H9 (cell line): ENCODE measurements around the gene XAF1. TPM values are rescaled to one million over a fixed set of nuclear protein-coding genes. Genes with fewer than 3 reads are reported as not detected.

Source experiments
- DNase-seq: peaks from one replicate; pipeline ENCODE4 v3.0.0-alpha.2; 2017
- H2AFZ ChIP-seq: one replicate; pipeline ENCODE4 v1.6.1; 2013; ENCODE audit warnings: mild to moderate bottlenecking, low read length, control low read depth, moderate library complexity
- H2AK5ac ChIP-seq: 2 replicates; pipeline ENCODE4 v1.6.1; 2013; ENCODE audit warnings: low read length, control low read depth, mixed read lengths; ENCODE audit not compliant: insufficient read length
- H2BK120ac ChIP-seq: one replicate; pipeline ENCODE4 v1.6.1; 2013; ENCODE audit warnings: low read depth, mild to moderate bottlenecking, low read length, control low read depth, inconsistent platforms; ENCODE audit not compliant: poor library complexity, severe bottlenecking
- H2BK12ac ChIP-seq: 2 replicates; pipeline ENCODE4 v1.6.1; 2013; ENCODE audit warnings: low read length, control low read depth, mixed read lengths, low read depth; ENCODE audit not compliant: insufficient read length
- H2BK15ac ChIP-seq: 2 replicates; pipeline ENCODE4 v1.6.1; 2013; ENCODE audit warnings: low read depth, low read length, control low read depth
- H2BK20ac ChIP-seq: one replicate; pipeline ENCODE4 v1.6.1; 2013; ENCODE audit warnings: low read depth, mild to moderate bottlenecking, low read length, control low read depth, inconsistent platforms; ENCODE audit not compliant: poor library complexity, severe bottlenecking
- H2BK5ac ChIP-seq: 2 replicates; pipeline ENCODE4 v1.6.1; 2013; ENCODE audit warnings: low read length, control low read depth, mixed read lengths; ENCODE audit not compliant: insufficient read length
- H3K14ac ChIP-seq: 2 replicates; pipeline ENCODE4 v1.6.1; 2013; ENCODE audit warnings: low read length, control low read depth; ENCODE audit not compliant: insufficient read depth
- H3K18ac ChIP-seq: 2 replicates; pipeline ENCODE4 v1.6.1; 2013; ENCODE audit warnings: low read depth, mild to moderate bottlenecking, mixed read lengths, low read length, control low read depth; ENCODE audit not compliant: insufficient read length
- H3K23ac ChIP-seq: 2 replicates; pipeline ENCODE4 v1.6.1; 2013; ENCODE audit warnings: low read length, control low read depth, mixed read lengths, low read depth; ENCODE audit not compliant: insufficient read length
- H3K23me2 ChIP-seq: 2 replicates; pipeline ENCODE4 v1.6.1; 2013; ENCODE audit warnings: low read depth, mild to moderate bottlenecking, mixed read lengths, low read length, control low read depth; ENCODE audit not compliant: insufficient read length, poor library complexity, severe bottlenecking
- H3K27ac ChIP-seq: 2 replicates; pipeline ENCODE4 v1.5.1; 2013; ENCODE audit warnings: low read length, control low read depth, mixed read lengths, low read depth; ENCODE audit not compliant: insufficient read length
- H3K27me3 ChIP-seq: 2 replicates; pipeline ENCODE4 v1.6.1; 2013; ENCODE audit warnings: low read length, control low read depth, inconsistent platforms; ENCODE audit not compliant: insufficient read depth
- H3K4ac ChIP-seq: 2 replicates; pipeline ENCODE4 v1.6.1; 2013; ENCODE audit warnings: low read depth, mild to moderate bottlenecking, control low read depth, inconsistent platforms, low read length, moderate library complexity
- H3K4me1 ChIP-seq: 2 replicates; pipeline ENCODE4 v1.6.1; 2013; ENCODE audit warnings: low read length, control low read depth, inconsistent platforms; ENCODE audit not compliant: insufficient read depth
- H3K4me2 ChIP-seq: 2 replicates; pipeline ENCODE4 v1.6.1; 2013; ENCODE audit warnings: low read length, control low read depth, mixed read lengths; ENCODE audit not compliant: insufficient read length, insufficient read depth
- H3K56ac ChIP-seq: 2 replicates; pipeline ENCODE4 v1.6.1; 2013; ENCODE audit warnings: low read depth, mild to moderate bottlenecking, mixed read lengths, low read length, control low read depth; ENCODE audit not compliant: insufficient read length
- H3K79me1 ChIP-seq: 2 replicates; pipeline ENCODE4 v1.6.1; 2013; ENCODE audit warnings: low read depth, mild to moderate bottlenecking, moderate library complexity, low read length, control low read depth, inconsistent platforms; ENCODE audit not compliant: insufficient read depth, poor library complexity, severe bottlenecking
- H3K79me2 ChIP-seq: 2 replicates; pipeline ENCODE4 v1.6.1; 2013; ENCODE audit warnings: low read length, control low read depth, inconsistent platforms; ENCODE audit not compliant: insufficient read depth
- H3K9ac ChIP-seq: 2 replicates; pipeline ENCODE4 v1.6.1; 2013; ENCODE audit warnings: low read length, control low read depth, mixed read lengths; ENCODE audit not compliant: insufficient read length; ENCODE audit errors: extremely low read depth
- H3K9me3 ChIP-seq: one replicate; pipeline ENCODE4 v1.6.1; 2013; ENCODE audit warnings: low read depth, low read length, inconsistent platforms; ENCODE audit not compliant: control insufficient read depth
- H3T11ph ChIP-seq: one replicate; pipeline ENCODE4 v1.6.1; 2013; ENCODE audit warnings: mild to moderate bottlenecking, low read length, control low read depth, inconsistent platforms
- H4K20me1 ChIP-seq: one replicate; pipeline ENCODE4 v1.6.1; 2013; ENCODE audit not compliant: control insufficient read depth, insufficient read length, insufficient read depth
- H4K5ac ChIP-seq: 2 replicates; pipeline ENCODE4 v1.6.1; 2013; ENCODE audit warnings: low read depth, mild to moderate bottlenecking, mixed read lengths, low read length, control low read depth; ENCODE audit not compliant: insufficient read length
- H4K8ac ChIP-seq: replicated peaks from 2 replicates; pipeline ENCODE4 v1.6.1; 2013; ENCODE audit warnings: low read length, control low read depth, mixed read lengths, low read depth; ENCODE audit not compliant: insufficient read length
- H4K91ac ChIP-seq: 2 replicates; pipeline ENCODE4 v1.6.1; 2013; ENCODE audit warnings: low read depth, mild to moderate bottlenecking, moderate library complexity, mixed read lengths, low read length, control low read depth; ENCODE audit not compliant: insufficient read length
- H3K27ac Mint-ChIP-seq, 3 experiments: 2 replicates in 2 of 3; 3 replicates in 1 of 3; pipeline ENCODE4 v1.8.0; 2020 to 2021; ENCODE audit warnings: mixed read lengths in 3 of 3, mild to moderate bottlenecking in 1 of 3, moderate library complexity in 1 of 3
- H3K27me3 Mint-ChIP-seq: 2 replicates; pipeline ENCODE4 v1.8.0; 2021; ENCODE audit warnings: low read depth, mild to moderate bottlenecking, moderate library complexity, mixed read lengths
- H3K36me3 Mint-ChIP-seq, 3 experiments: 2 replicates in 2 of 3; 3 replicates in 1 of 3; pipeline ENCODE4 v1.8.0; 2020 to 2021; ENCODE audit warnings: low read depth in 3 of 3, mixed read lengths in 3 of 3; ENCODE audit not compliant: insufficient read depth in 1 of 3
- H3K4me1 Mint-ChIP-seq, 2 experiments: 2 replicates each; pipeline ENCODE4 v1.8.0; 2020; ENCODE audit warnings: mixed read lengths in 2 of 2
- H3K4me3 Mint-ChIP-seq, 2 experiments: 2 replicates in 1 of 2; 3 replicates in 1 of 2; pipeline ENCODE4 v1.8.0; 2020 to 2021; ENCODE audit warnings: mild to moderate bottlenecking in 2 of 2, mixed read lengths in 2 of 2, moderate library complexity in 1 of 2
- H3K9me3 Mint-ChIP-seq, 2 experiments: 2 replicates in 1 of 2; 3 replicates in 1 of 2; pipeline ENCODE4 v1.8.0; 2020; ENCODE audit warnings: mild to moderate bottlenecking in 2 of 2, mixed read lengths in 2 of 2, moderate library complexity in 1 of 2
- WGBS: extraction: QIAGEN DNeasy Blood & Tissue Kit; methylation state at CpG from one replicate; pipeline ENCODE4 v1.1.7; 2013; ENCODE audit warnings: missing lambda C conversion rate, low lambda C conversion rate, mixed read lengths; ENCODE audit not compliant: insufficient read length; ENCODE audit errors: extremely low coverage; 5-methylcytosine and 5-hydroxymethylcytosine counted together
- total RNA-seq: library from RNA; stranded (reverse); gene quantifications from 2 replicates; pipeline ENCODE4 v1.2.1, GENCODE V29; 2021
- TF ChIP-seq, protein P1 (sequence below): fragments of 200-600 bp; sonication (generic); conservative IDR thresholded peaks from 3 replicates; pipeline ENCODE4 v1.8.0; 2021; ENCODE audit warnings: antibody characterized with exemption, mild to moderate bottlenecking

Gene XAF1
- total RNA-seq, 1 experiment from 2014 or later = not detected

DNA sequence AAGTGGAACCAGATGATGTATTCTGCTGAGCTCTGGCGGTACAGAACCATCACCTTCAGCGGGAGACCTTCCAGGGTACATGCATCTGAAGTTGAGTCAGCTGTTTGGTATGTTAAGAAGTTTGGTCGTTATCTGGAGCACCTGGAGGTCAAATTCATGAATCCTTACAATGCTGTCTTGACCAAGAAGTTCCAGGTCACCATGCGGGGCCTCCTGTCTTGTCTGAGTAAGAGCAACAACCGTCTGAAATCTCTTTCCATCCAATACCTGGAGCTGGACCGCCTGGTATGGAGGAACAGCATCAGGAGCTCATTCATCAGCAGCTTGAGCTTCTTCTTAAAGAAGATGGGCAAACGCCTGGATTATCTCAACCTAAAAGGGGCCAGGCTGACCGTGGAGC lies 24.2 kb downstream of the XAF1 start:
- no peak overlapping the region for H3K9ac ChIP-seq
- no peak overlapping the region; the same call in 1 of the 2 replicates for H3K14ac ChIP-seq
- no peak overlapping the region for H2BK120ac ChIP-seq
- H2BK5ac ChIP-seq = no peak overlapping the region
- no peaks in the 10 kb centered on the region for H3K79me2 ChIP-seq
- H2AFZ ChIP-seq = no peak overlapping the region
- no CpG with 5 or more reads among the region's 8 CpGs for WGBS
- no peak overlapping the region for H4K8ac ChIP-seq
- DNase-seq = no peak
- H2BK20ac ChIP-seq = no peak overlapping the region
- H2BK12ac ChIP-seq = no peak overlapping the region
- no peaks in the 10 kb centered on the region for H4K20me1 ChIP-seq
- no peak overlapping the region for H3K4ac ChIP-seq
- Mint-ChIP-seq H3K27me3 (peaks cover 77% of the 10 kb centered on the region), H3K36me3 (no peaks in the 10 kb centered on the region; a peak in 1 of 7 replicates), H3K9me3 (peaks cover under 1 to 1% of the 10 kb centered on the region in 2 experiments; a peak in 2 of 5 replicates), H3K27ac (no peak overlapping the region), H3K4me3 (no peak overlapping the region), H3K4me1 (0 out of 4 replicates have a peak, but pooled peaks cover 0 to 2% of the 10 kb centered on the region in 2 experiments)
- H3K79me1 ChIP-seq = no peaks in the 10 kb centered on the region
- no peak overlapping the region for H2BK15ac ChIP-seq
- no peaks in the 10 kb centered on the region for H3K4me1 ChIP-seq
- no peak overlapping the region for H3K27ac ChIP-seq
- H3K56ac ChIP-seq = no peak overlapping the region
- no peaks in the 10 kb centered on the region for H3K9me3 ChIP-seq
- H3K23ac ChIP-seq = no peak overlapping the region
- peaks cover 6% of the 10 kb centered on the region for H3K23me2 ChIP-seq
- no peak overlapping the region for H4K91ac ChIP-seq
- H3K18ac ChIP-seq = no peak overlapping the region
- no peak overlapping the region for H3T11ph ChIP-seq
- peaks cover 5% of the 10 kb centered on the region; the same call in 1 of the 2 replicates for H3K27me3 ChIP-seq
- TF ChIP-seq, protein P1, sequence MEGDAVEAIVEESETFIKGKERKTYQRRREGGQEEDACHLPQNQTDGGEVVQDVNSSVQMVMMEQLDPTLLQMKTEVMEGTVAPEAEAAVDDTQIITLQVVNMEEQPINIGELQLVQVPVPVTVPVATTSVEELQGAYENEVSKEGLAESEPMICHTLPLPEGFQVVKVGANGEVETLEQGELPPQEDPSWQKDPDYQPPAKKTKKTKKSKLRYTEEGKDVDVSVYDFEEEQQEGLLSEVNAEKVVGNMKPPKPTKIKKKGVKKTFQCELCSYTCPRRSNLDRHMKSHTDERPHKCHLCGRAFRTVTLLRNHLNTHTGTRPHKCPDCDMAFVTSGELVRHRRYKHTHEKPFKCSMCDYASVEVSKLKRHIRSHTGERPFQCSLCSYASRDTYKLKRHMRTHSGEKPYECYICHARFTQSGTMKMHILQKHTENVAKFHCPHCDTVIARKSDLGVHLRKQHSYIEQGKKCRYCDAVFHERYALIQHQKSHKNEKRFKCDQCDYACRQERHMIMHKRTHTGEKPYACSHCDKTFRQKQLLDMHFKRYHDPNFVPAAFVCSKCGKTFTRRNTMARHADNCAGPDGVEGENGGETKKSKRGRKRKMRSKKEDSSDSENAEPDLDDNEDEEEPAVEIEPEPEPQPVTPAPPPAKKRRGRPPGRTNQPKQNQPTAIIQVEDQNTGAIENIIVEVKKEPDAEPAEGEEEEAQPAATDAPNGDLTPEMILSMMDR = no peak
- no peak overlapping the region for H3K4me2 ChIP-seq
- no peak overlapping the region for H2AK5ac ChIP-seq
- H4K5ac ChIP-seq = no peak overlapping the region
